ENCODE measurements around the gene MYO3B. TPM values are rescaled to one million over a fixed set of nuclear protein-coding genes. Genes with fewer than 3 reads are reported as not detected.

Gene MYO3B
- total and polyA plus RNA-seq, 11 donors, result 0.09 to 0.19 (median 0.10) TPM; not detected in 8

- no peak for DNase-seq
- Histone ChIP-seq H3K27ac (no peak overlapping the region), H3K9me3 (no peaks in the 10 kb centered on the region), H3K4me1 (no peaks in the 10 kb centered on the region), H3K4me3 (no peak overlapping the region), H3K27me3 (peaks cover 0 to 11% (median 0%) of the 10 kb centered on the region in 9 donors), H3K36me3 (no peaks in the 10 kb centered on the region)
- no peak for ATAC-seq
- 78 to 86% (median 84%) methylated on average over 2 of the region's 2 CpGs for WGBS, 4 donors
- TF ChIP-seq CTCF (IDR thresholded peaks at IDR 0.05), result no peak
- TF ChIP-seq POLR2A (IDR thresholded peaks at IDR 0.05), result no peak
- intact Hi-C loops (cut with DNase I), result no loop called here
Observed at GRCh38 chr2:170353723-170354122, 175.8 kb downstream of the MYO3B start.

DNA sequence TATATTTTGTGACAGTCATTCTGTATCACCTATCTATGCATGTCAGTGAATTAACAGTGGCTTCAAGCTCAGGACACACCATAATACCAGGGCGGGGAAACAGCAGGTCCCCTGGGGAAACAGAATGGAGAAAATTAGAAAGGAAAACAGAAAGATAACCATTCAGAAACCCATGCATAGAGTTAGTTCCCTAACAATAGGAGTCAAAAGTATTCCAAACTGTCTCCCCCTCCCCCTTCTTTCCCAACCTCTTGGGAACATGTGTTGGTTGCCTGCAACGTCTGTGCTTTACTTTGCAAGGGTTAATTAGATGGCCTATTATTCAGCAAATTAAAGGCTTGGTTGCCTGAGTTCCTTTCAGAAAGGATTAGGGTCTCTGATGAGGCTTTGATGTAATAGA lies 176.4 kb downstream of the MYO3B start:
- Histone ChIP-seq H3K36me3 (no peaks in the 10 kb centered on the region), H3K4me3 (no peak overlapping the region), H3K4me1 (no peaks in the 10 kb centered on the region), H3K27ac (no peak overlapping the region), H3K27me3 (peaks cover 0 to 11% (median 0%) of the 10 kb centered on the region in 9 donors), H3K9me3 (no peaks in the 10 kb centered on the region)
- WGBS, 4 donors, result 42 to 51% (median 43%) methylated on average over 2 of the region's 2 CpGs
- no peak for TF ChIP-seq CTCF (IDR thresholded peaks at IDR 0.05)
- no peak for ATAC-seq
- intact Hi-C loops (cut with DNase I), result no loop called here
- no peak for DNase-seq

- Histone ChIP-seq H3K27ac (no peak overlapping the region), H3K27me3 (peaks cover 0 to 11% (median 0%) of the 10 kb centered on the region in 9 donors), H3K4me1 (no peaks in the 10 kb centered on the region), H3K4me3 (no peak overlapping the region), H3K36me3 (no peaks in the 10 kb centered on the region), H3K9me3 (no peaks in the 10 kb centered on the region)
- intact Hi-C loops (cut with DNase I), result no loop called here
- 70 to 82% (median 78%) methylated on average over 2 of the region's 2 CpGs for WGBS, 4 donors
- ATAC-seq, result no peak
- TF ChIP-seq POLR2A (IDR thresholded peaks at IDR 0.05), result no peak
- no peak for TF ChIP-seq CTCF (IDR thresholded peaks at IDR 0.05)
- DNase-seq, result no peak
Observed at GRCh38 chr2:170354855-170355780, 177.2 kb downstream of the MYO3B start.

- H3K27ac ChIP-seq, result no peak overlapping the region
- intact Hi-C loops (cut with DNase I), result no loop called here
- H3K27me3 ChIP-seq, result peaks cover 0 to 35% (median 4%) of the 10 kb centered on the region in 9 donors
- H3K4me3 ChIP-seq, result no peak overlapping the region
- TF ChIP-seq POLR2A (IDR thresholded peaks at IDR 0.05), result no peak
- no peak for TF ChIP-seq CTCF (IDR thresholded peaks at IDR 0.05)
- DNase-seq (no peak), ATAC-seq (no peak)
- 85 to 93% (median 88%) methylated on average over 3 of the region's 3 CpGs for WGBS, 4 donors
- no peaks in the 10 kb centered on the region for H3K9me3 ChIP-seq
- H3K4me1 ChIP-seq, result no peaks in the 10 kb centered on the region
- H3K36me3 ChIP-seq, result no peaks in the 10 kb centered on the region
Observed at GRCh38 chr2:170359466-170359865, 181.5 kb downstream of the MYO3B start.
